HCT116 (cell line): ENCODE data around the gene CXCR4.

Experiments used
- ATF3 ChIP-seq: IDR thresholded peaks from 2 replicates; pipeline ENCODE4 v1.6.1; 2012
- CEBPB ChIP-seq: IDR thresholded peaks from 2 replicates; pipeline ENCODE4 v1.6.1; 2012; ENCODE audit warnings: low read depth
- CTCF ChIP-seq, 3 experiments: fragments of 200-600 bp in 1 of 3; sonication (generic) in 1 of 3; IDR thresholded peaks in 2 of 3; conservative IDR thresholded peaks in 1 of 3; 2 replicates each; pipeline ENCODE4 v1.5.1; 2012 to 2017; ENCODE audit warnings: low read depth in 2 of 3, low read length in 2 of 3, antibody characterized with exemption in 1 of 3, borderline replicate concordance in 1 of 3, control low read depth in 1 of 3, mild to moderate bottlenecking in 1 of 3, mixed read lengths in 1 of 3, mixed run types in 1 of 3, moderate library complexity in 1 of 3; ENCODE audit not compliant: insufficient read depth in 1 of 3
- EZH2 ChIP-seq: fragments of 200-600 bp; sonication (generic); IDR thresholded peaks from 2 replicates; pipeline ENCODE4 v1.6.1; 2017; ENCODE audit warnings: antibody characterized with exemption, mixed run types
- EZH2phosphoT487 ChIP-seq: fragments of 200-600 bp; IDR thresholded peaks from 2 replicates; pipeline ENCODE4 v1.6.1; 2018; ENCODE audit warnings: antibody characterized with exemption, borderline replicate concordance
- POLR2A ChIP-seq: IDR thresholded peaks from 2 replicates; pipeline ENCODE4 v1.7.0; 2011; ENCODE audit warnings: borderline replicate concordance; ENCODE audit not compliant: insufficient read depth, insufficient read length; ENCODE audit errors: extremely low read depth
- POLR2AphosphoS5 ChIP-seq: IDR thresholded peaks from 2 replicates; pipeline ENCODE4 v1.6.1; 2011; ENCODE audit warnings: mild to moderate bottlenecking, low read depth, low read length, moderate library complexity
- REST ChIP-seq: IDR thresholded peaks from 2 replicates; pipeline ENCODE4 v1.6.1; 2012; ENCODE audit warnings: low read depth
- SP1 ChIP-seq: IDR thresholded peaks from 2 replicates; pipeline ENCODE4 v1.6.1; 2012; ENCODE audit warnings: low read depth
- TCF7L2 ChIP-seq: IDR thresholded peaks from 2 replicates; pipeline ENCODE4 v1.7.0; 2011; ENCODE audit warnings: borderline replicate concordance, inconsistent platforms; ENCODE audit not compliant: insufficient read depth, insufficient read length; ENCODE audit errors: extremely low read depth

- TF ChIP-seq CTCF (IDR thresholded peaks at IDR 0.05 in 2 of 3, conservative IDR thresholded peaks at IDR 0.05 in 1 of 3; ENCODE audit: borderline replicate concordance in 1 of 3, insufficient read depth in 1 of 3, low read depth in 2 of 3, low read length in 2 of 3), result no peak
- TF ChIP-seq POLR2AphosphoS5, result no peak
- no peak for TF ChIP-seq POLR2A
- no peak for TF ChIP-seq EZH2phosphoT487
- TF ChIP-seq ATF3, result no peak
- no peak for TF ChIP-seq TCF7L2
- TF ChIP-seq EZH2, result no peak
- no peak for TF ChIP-seq REST
- TF ChIP-seq CEBPB, result no peak
- no peak for TF ChIP-seq SP1
These were observed 6.9 kb upstream of the CXCR4 start for GRCh38 chr2:136124805-136125204.
